ENCODE results near the gene PROSER3.
A peak's percentile ranks its signal among the peaks of the same experiment; 100 is the strongest.

Gene PROSER3

GRCh38 chr19:35757749-35758608 lies at the start of gene PROSER3:
Gene PROSER3 (plus strand): TSS chr19:35758176. CDS start chr19:35758216, 40 bp downstream.
- DNase-seq (ENCODE audit: low read depth in 2 of 2): peak; percentile 93 to 94

GRCh38 chr19:35708391-35708790 lies 49.6 kb upstream of the PROSER3 start:
- no peak for DNase-seq (ENCODE audit: low read depth in 2 of 2)

- DNase-seq (ENCODE audit: low read depth in 2 of 2): peak; percentile 37 to 48
Measured at GRCh38 chr19:35710784-35711723, 46.9 kb upstream of the PROSER3 start.

GRCh38 chr19:35712567-35713505 lies 45.1 kb upstream of the PROSER3 start:
- DNase-seq (ENCODE audit: low read depth in 2 of 2): peak in 1 of 2 donors; percentile 55

GRCh38 chr19:35713506-35713850 lies 44.5 kb upstream of the PROSER3 start:
- no peak for DNase-seq (ENCODE audit: low read depth in 2 of 2)

GRCh38 chr19:35713904-35714495 lies 44.0 kb upstream of the PROSER3 start:
- no peak for DNase-seq (ENCODE audit: low read depth in 2 of 2)

GRCh38 chr19:35714601-35715354 lies 43.2 kb upstream of the PROSER3 start:
- no peak for DNase-seq (ENCODE audit: low read depth in 2 of 2)

GRCh38 chr19:35715355-35715809 lies 42.6 kb upstream of the PROSER3 start:
- no peak for DNase-seq (ENCODE audit: low read depth in 2 of 2)

- no peak for DNase-seq (ENCODE audit: low read depth in 2 of 2)
Measured at GRCh38 chr19:35715981-35716800, 41.8 kb upstream of the PROSER3 start.

- peak; percentile 93 to 94 for DNase-seq (ENCODE audit: low read depth in 2 of 2)
Measured at GRCh38 chr19:35716801-35717664, 40.9 kb upstream of the PROSER3 start.

- no peak for DNase-seq (ENCODE audit: low read depth in 2 of 2)
Measured at GRCh38 chr19:35717665-35718344, 40.2 kb upstream of the PROSER3 start, which contains the start of gene KMT2B. Gene KMT2B (plus strand): TSS chr19:35718003. CDS start chr19:35718019, 16 bp downstream.

GRCh38 chr19:35718345-35719041 lies 39.5 kb upstream of the PROSER3 start:
- DNase-seq (ENCODE audit: low read depth in 2 of 2): peak; percentile 43 to 52

GRCh38 chr19:35719402-35720162 lies 38.4 kb upstream of the PROSER3 start:
- DNase-seq (ENCODE audit: low read depth in 2 of 2): no peak

- no peak for DNase-seq (ENCODE audit: low read depth in 2 of 2)
Measured at GRCh38 chr19:35720163-35720524, 37.8 kb upstream of the PROSER3 start.

- no peak for DNase-seq (ENCODE audit: low read depth in 2 of 2)
Measured at GRCh38 chr19:35720648-35721047, 37.3 kb upstream of the PROSER3 start.

- no peak for DNase-seq (ENCODE audit: low read depth in 2 of 2)
Measured at GRCh38 chr19:35721374-35721773, 36.6 kb upstream of the PROSER3 start.

Data from stimulated activated CD4-positive, alpha-beta T cell treated with anti-CD3 and anti-CD28 coated beads, Interleukin-1b, Interleukin-23, amount 100 ng/mL, for 4 hours (primary cell).